ENCODE data around the gene MAMSTR.

- TF ChIP-seq RAD21 (CRISPR knock-in tag; conservative IDR thresholded peaks at IDR 0.05 in 1 of 2, IDR thresholded peaks at IDR 0.05 in 1 of 2), result no peak
- TF ChIP-seq E2F3 (CRISPR knock-in tag; IDR thresholded peaks at IDR 0.05), result no peak
- no peak for TF ChIP-seq EP300 (IDR thresholded peaks at IDR 0.05; ENCODE audit: low read length)
- no peak for TF ChIP-seq ZNF512 (tag; IDR thresholded peaks at IDR 0.05)
- TF ChIP-seq KDM5B (IDR thresholded peaks at IDR 0.05; ENCODE audit: insufficient replicate concordance, low read depth, low read length), result no peak
- TF ChIP-seq CTCF (IDR thresholded peaks at IDR 0.05 in 2 of 3, conservative IDR thresholded peaks at IDR 0.05 in 1 of 3; ENCODE audit: insufficient read depth in 2 of 3, low read depth in 1 of 3, low read length in 3 of 3), result no peak
- TF ChIP-seq SMAD1 (IDR thresholded peaks at IDR 0.05; ENCODE audit: low read depth, low read length, partially characterized antibody), result no peak
- no peak for TF ChIP-seq ZNF77 (CRISPR knock-in tag; IDR thresholded peaks at IDR 0.05)
Observed at GRCh38 chr19:48756686-48757085, 37.2 kb upstream of the MAMSTR start.

Measured in K562 (cell line).